HG03159 (cell line): Measurements from ENCODE around the gene ENTPD2.
"Not testable (repeated sequence)": the region's sequence is repeated elsewhere in the genome, so short reads cannot be mapped to it uniquely, and the experiment has no call there.

Experiments
- ATAC-seq: cut with Tn5 transposase; IDR thresholded peaks from one replicate; pipeline ENCODE4 v1.9.1; 2021; ENCODE audit warnings: mild to moderate bottlenecking, moderate library complexity; ENCODE audit not compliant: unreplicated experiment

The ENTPD2 gene

DNA sequence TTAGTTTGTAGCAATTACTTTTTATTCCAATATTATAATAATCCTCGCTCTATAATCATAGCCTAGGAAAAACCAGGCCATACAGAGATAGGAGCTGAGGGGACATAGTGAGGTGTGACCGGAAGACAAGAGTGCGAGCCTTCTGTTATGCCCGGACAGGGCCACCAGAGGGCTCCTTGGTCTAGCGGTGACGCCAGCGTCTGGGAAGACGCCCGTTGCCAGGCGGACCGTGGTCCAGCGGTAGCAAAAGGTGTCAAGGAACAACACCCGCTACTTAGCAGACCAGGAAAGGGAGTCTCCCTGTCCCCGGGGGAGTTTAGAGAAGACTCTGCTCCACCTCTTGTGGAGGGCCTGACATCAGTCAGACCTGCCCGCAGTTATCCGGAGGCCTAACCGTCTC lies 49.6 kb downstream of the ENTPD2 start:
- not testable (repeated sequence) for ATAC-seq

- ATAC-seq, result no peak
Measured at GRCh38 chr9:137002646-137003041, 51.2 kb downstream of the ENTPD2 start.

DNA sequence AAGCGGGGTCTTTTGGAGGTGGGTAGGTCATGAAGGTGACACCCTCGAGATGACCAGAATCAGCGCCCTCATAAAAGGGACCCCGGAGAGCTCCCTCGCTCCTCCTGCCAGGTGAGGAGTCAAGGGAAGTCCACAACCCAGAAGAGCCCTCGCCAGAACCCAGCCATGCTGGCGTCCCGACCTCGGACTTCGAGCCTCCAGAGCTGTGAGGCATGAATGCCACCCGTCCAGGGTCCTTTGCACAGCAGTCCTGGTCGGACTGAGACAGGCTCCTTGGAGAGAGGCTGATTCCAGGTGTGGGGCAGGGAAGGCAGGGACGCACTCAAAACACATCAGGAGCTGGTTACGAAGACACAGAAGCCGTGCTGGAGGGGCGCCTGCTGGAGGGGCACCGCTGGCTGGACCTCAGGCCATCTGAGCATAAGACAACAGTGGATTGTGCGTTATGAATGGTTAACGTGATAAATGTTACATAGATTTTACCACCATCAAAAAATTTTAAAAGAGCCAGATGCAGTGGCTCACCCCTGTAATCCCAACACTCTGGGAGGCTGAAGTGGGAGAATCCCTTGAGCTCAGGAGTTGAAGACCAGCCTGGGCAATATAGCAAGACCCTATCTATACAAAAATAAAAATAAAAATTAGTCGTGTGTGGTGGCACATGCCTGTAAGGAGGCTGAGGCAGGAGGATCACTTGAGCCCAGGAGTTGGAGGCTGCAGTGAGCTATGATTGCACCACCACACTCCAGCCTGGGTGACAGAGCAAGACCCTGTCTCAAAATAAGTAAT lies 51.8 kb downstream of the ENTPD2 start:
- no peak for ATAC-seq

DNA sequence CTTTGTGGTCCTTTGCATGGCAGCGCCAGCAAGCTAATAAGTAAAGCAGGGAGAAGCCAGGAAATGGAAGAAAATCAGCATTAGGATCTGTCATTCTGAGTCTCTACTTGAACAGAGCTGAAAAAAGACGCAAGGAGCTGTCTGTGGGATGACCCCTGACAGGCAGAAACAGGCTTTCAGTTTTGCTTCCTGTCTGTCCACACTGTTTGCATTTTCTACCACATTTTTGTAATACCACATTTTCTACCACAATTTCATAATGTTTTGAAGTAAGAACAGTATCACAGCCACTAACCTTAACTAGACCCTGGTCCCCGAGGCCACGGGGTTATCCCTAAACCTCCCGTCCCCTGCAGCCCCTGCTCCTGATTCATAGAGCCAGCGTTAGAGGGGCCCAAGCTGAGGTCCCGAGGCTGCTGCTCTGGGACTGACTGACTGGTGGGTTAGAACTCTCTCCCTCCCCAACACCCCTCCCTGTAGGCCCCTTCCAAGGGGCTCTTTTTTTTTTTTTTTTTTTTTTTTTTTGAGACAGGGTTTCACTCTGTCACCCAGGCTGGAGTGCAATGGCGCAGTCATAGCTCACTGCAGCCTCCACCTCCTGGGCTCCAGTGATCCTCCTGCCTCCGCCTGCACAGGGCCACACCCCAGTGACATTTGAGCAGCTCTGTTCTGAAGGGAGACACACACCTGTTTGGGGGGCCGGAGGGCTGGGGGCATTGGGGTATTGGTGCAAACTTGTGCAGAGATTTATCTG lies 53.5 kb downstream of the ENTPD2 start:
- ATAC-seq, result peak; percentile 81
